ENCODE measurements around the gene NRG3.

Gene NRG3

GRCh38 chr10:82278401-82279182 is 403.6 kb downstream of the NRG3 start:
- H3K27me3 ChIP-seq (ENCODE audit: insufficient read depth, poor library complexity, severe bottlenecking) = no peaks in the 10 kb centered on the region
- H3K4me3 ChIP-seq (replicated peaks; ENCODE audit: insufficient read depth, low read length) = no peak overlapping the region
- no peak overlapping the region for H3K27ac ChIP-seq (replicated peaks)
- TF ChIP-seq SPI1 (IDR thresholded peaks at IDR 0.05; ENCODE audit: borderline replicate concordance, low read depth) (no peak), REST (IDR thresholded peaks at IDR 0.05; ENCODE audit: insufficient replicate concordance, low read depth) (no peak), POLR2AphosphoS5 (IDR thresholded peaks at IDR 0.05; ENCODE audit: low read depth) (no peak), CTCF (IDR thresholded peaks at IDR 0.05; ENCODE audit: insufficient read depth, low read length) (no peak), GABPA (IDR thresholded peaks at IDR 0.05; ENCODE audit: low read depth) (no peak)
- no peak for DNase-seq (ENCODE audit: low read depth in 1 of 2, low spot score in 1 of 2)

GRCh38 chr10:82282782-82283456 is 407.9 kb downstream of the NRG3 start:
- TF ChIP-seq REST (IDR thresholded peaks at IDR 0.05; ENCODE audit: insufficient replicate concordance, low read depth) = no peak
- no peak for TF ChIP-seq CTCF (IDR thresholded peaks at IDR 0.05; ENCODE audit: insufficient read depth, low read length)
- TF ChIP-seq POLR2AphosphoS5 (IDR thresholded peaks at IDR 0.05; ENCODE audit: low read depth) = no peak
- no peak for TF ChIP-seq SPI1 (IDR thresholded peaks at IDR 0.05; ENCODE audit: borderline replicate concordance, low read depth)
- TF ChIP-seq GABPA (IDR thresholded peaks at IDR 0.05; ENCODE audit: low read depth) = no peak
- DNase-seq (ENCODE audit: low read depth in 1 of 2, low spot score in 1 of 2) = no peak
- no peak overlapping the region for H3K27ac ChIP-seq (replicated peaks)
- H3K27me3 ChIP-seq (ENCODE audit: insufficient read depth, poor library complexity, severe bottlenecking) = no peaks in the 10 kb centered on the region
- no peak overlapping the region for H3K4me3 ChIP-seq (replicated peaks; ENCODE audit: insufficient read depth, low read length)

GRCh38 chr10:82284180-82284579 is 409.2 kb downstream of the NRG3 start:
- H3K4me3 ChIP-seq (replicated peaks; ENCODE audit: insufficient read depth, low read length) = no peak overlapping the region
- DNase-seq (ENCODE audit: low read depth in 1 of 2, low spot score in 1 of 2) = no peak
- no peak for TF ChIP-seq POLR2AphosphoS5 (IDR thresholded peaks at IDR 0.05; ENCODE audit: low read depth)
- TF ChIP-seq CTCF (IDR thresholded peaks at IDR 0.05; ENCODE audit: insufficient read depth, low read length) = no peak
- TF ChIP-seq REST (IDR thresholded peaks at IDR 0.05; ENCODE audit: insufficient replicate concordance, low read depth) = no peak
- no peak for TF ChIP-seq GABPA (IDR thresholded peaks at IDR 0.05; ENCODE audit: low read depth)
- no peak for TF ChIP-seq SPI1 (IDR thresholded peaks at IDR 0.05; ENCODE audit: borderline replicate concordance, low read depth)

More at GRCh38 chr10:82284180-82284579, 409.2 kb downstream of the NRG3 start:
- Histone ChIP-seq H3K27me3 (ENCODE audit: insufficient read depth, poor library complexity, severe bottlenecking) (no peaks in the 10 kb centered on the region), H3K27ac (replicated peaks) (no peak overlapping the region)
